Pancreas (tissue), 10 donors: ENCODE measurements around the gene PIK3C3. TPM values are rescaled to one million over a fixed set of nuclear protein-coding genes. Genes with fewer than 3 reads are reported as not detected.

Source experiments
- ATAC-seq, 4 donors: fragments of 200-7000 bp; cut with Tn5 transposase; one replicate each; pipeline versions ENCODE4 v1.8.0 to v1.9.1; 2020; ENCODE audit warnings: mild to moderate bottlenecking in 4 of 4, moderate library complexity in 4 of 4
- DNase-seq, 6 donors: peaks; one replicate each; pipeline ENCODE4 v3.0.0-alpha.2; 2020
- FAIRE-seq: peaks from 2 replicates; lab custom pipeline; 2012; peaks lifted over from hg19 to GRCh38; lab: Jason Lieb, UNC
- H3K27ac ChIP-seq, 4 donors: fragments of 200-600 bp; sonication (generic); 1 replicate in 3 of 4; 2 replicates in 1 of 4; pipeline versions ENCODE4 v1.5.0 to v1.8.0; 2020
- H3K27me3 ChIP-seq, 4 donors: fragments of 200-600 bp; one replicate each; pipeline ENCODE4 v1.8.0; 2021
- H3K36me3 ChIP-seq, 3 donors: fragments of 200-600 bp; sonication (generic) in 1 of 3; one replicate each; pipeline versions ENCODE4 v1.5.0 to v1.8.0; 2020 to 2021
- H3K4me1 ChIP-seq, 3 donors: fragments of 200-600 bp; one replicate each; pipeline ENCODE4 v1.8.0; 2021
- H3K4me3 ChIP-seq, 4 donors: fragments of 200-600 bp; sonication (generic) in 2 of 4; one replicate each; pipeline versions ENCODE4 v1.5.0 to v1.8.0; 2020 to 2021
- H3K9me3 ChIP-seq, 4 donors: fragments of 200-600 bp; one replicate each; pipeline ENCODE4 v1.8.0; 2021
- WGBS, 2 donors: extraction: QIAGEN DNeasy Blood & Tissue Kit; methylation state at CpG; one replicate each; pipeline ENCODE4 v1.1.7; 2013; 5-methylcytosine and 5-hydroxymethylcytosine counted together
- intact Hi-C, 3 donors: fragments of 100-400 bp; cut with DNase I; formaldehyde crosslinking; loops; one replicate each; pipeline versions ENCODE4 v1.11.1 to v1.14.2; 2022
- polyA plus RNA-seq, 2 donors: library from polyadenylated mRNA; stranded (reverse); fragments of 200-250 nt; gene quantifications; one replicate each; pipeline ENCODE4 v1.2.3, GENCODE V29; 2013
- total RNA-seq, 6 donors: library from RNA; stranded (reverse); fragmentation: NEBNext Ultra II Directional in 4 of 6; extraction: Animal tissue kit (Norgen Biotek cat#: 25700) in 4 of 6; gene quantifications; one replicate each; pipeline versions ENCODE4 v1.2.1 to v1.2.4, GENCODE V29; 2021 to 2023
- TF ChIP-seq, protein P1 (sequence below), 4 donors: fragments of 200-600 bp; sonication (generic) in 3 of 4; IDR thresholded peaks; one replicate each; pipeline versions ENCODE4 v1.5.0 to v1.8.0; 2021; ENCODE audit warnings: antibody characterized with exemption in 4 of 4
- donor health status: healthy with polysubstance abuse.
- donor health status: DM: no; HTN: no; CAD: no; lungs with moderate emphysema.
- donor health status: DM: no; HTN: no; CAD: no.
- donor health status: control.
- donor health status: control.
- donor health status: Bipolar disorder and iron deficiency.
- donor health status: DM: yes; HTN: yes; CAD: no.
- donor health status: DM: no; HTN: no; CAD: no.
- donor health status: DM: no; HTN: no; CAD: no.
- donor health status: DM: yes; HTN: yes; CAD: no.

The PIK3C3 gene
- total and polyA plus RNA-seq, 8 donors, result 15.4 to 32.3 (median 19.5) TPM

DNA sequence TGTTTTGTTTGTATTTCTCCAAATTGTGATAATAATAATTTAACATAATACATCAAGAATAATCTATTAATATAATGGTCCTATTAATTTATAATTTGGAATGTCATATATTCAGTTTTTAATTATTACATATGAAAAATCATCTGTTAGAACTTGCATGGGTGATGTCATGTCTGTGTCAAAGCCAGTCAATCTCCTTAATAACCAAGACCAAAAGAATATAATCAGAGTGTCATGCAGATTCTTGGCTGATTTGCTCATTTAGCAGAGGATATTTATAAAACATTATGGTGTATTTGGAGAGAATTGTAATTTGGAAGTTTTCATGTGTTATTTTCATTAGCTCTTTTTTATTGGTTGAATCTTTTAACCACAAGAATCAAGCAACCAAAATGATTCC, 96.4 kb downstream of the PIK3C3 start:
- H3K4me3 ChIP-seq, result no peak overlapping the region
- TF ChIP-seq, protein P1, sequence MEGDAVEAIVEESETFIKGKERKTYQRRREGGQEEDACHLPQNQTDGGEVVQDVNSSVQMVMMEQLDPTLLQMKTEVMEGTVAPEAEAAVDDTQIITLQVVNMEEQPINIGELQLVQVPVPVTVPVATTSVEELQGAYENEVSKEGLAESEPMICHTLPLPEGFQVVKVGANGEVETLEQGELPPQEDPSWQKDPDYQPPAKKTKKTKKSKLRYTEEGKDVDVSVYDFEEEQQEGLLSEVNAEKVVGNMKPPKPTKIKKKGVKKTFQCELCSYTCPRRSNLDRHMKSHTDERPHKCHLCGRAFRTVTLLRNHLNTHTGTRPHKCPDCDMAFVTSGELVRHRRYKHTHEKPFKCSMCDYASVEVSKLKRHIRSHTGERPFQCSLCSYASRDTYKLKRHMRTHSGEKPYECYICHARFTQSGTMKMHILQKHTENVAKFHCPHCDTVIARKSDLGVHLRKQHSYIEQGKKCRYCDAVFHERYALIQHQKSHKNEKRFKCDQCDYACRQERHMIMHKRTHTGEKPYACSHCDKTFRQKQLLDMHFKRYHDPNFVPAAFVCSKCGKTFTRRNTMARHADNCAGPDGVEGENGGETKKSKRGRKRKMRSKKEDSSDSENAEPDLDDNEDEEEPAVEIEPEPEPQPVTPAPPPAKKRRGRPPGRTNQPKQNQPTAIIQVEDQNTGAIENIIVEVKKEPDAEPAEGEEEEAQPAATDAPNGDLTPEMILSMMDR (IDR thresholded peaks at IDR 0.05), result no peak
- ATAC-seq (no peak), DNase-seq (no peak), FAIRE-seq (no peak)
- intact Hi-C loops, result no loop called here
- peaks cover 0 to 3% (median 0%) of the 10 kb centered on the region in 3 donors for H3K36me3 ChIP-seq
- H3K9me3 ChIP-seq, result no peaks in the 10 kb centered on the region
- H3K27ac ChIP-seq, result no peak overlapping the region
- peaks cover 0 to 7% (median 4%) of the 10 kb centered on the region in 3 donors for H3K4me1 ChIP-seq
- H3K27me3 ChIP-seq, result no peaks in the 10 kb centered on the region

DNA sequence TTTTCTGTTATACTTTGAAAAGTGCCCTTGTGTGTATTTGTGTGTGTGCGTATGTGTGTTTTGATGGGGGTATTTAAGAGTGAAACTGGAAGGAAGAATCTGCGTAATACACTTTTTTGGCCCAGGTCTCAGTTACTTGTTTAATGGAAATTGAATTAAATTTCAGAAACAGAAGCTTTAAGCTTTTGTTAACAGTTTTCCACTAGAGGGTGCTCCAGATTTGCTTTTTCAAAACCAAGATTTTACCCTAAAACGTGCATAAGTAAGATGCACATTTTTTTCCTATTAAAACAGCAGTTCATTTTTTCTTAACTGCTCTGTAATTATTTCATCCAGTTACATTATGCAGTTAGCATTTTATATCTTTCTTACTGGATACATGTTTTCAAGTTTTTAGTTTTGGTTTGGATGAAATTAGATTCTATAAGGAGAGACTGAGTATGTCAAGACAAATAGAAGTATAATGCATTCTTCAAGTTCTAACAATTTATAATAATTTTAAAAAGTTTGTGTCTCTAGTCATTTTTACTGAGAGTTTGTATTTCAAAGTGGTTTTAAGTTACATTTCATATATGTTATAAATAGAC, 97.2 kb downstream of the PIK3C3 start:
- H3K4me3 ChIP-seq, result no peak overlapping the region
- TF ChIP-seq, protein P1 (IDR thresholded peaks at IDR 0.05), result no peak
- WGBS, 2 donors, result 56 to 83% methylated on average over 3 of the region's 3 CpGs
- H3K27ac ChIP-seq, result no peak overlapping the region
- peak; percentile 17 for FAIRE-seq
- no peak for DNase-seq
- H3K4me1 ChIP-seq, result peaks cover 0 to 7% (median 4%) of the 10 kb centered on the region in 3 donors
- H3K9me3 ChIP-seq, result no peaks in the 10 kb centered on the region
- H3K27me3 ChIP-seq, result no peaks in the 10 kb centered on the region
- H3K36me3 ChIP-seq, result peaks cover 0 to 3% (median 0%) of the 10 kb centered on the region in 3 donors
- no peak for ATAC-seq
- intact Hi-C loops, result no loop called here

DNA sequence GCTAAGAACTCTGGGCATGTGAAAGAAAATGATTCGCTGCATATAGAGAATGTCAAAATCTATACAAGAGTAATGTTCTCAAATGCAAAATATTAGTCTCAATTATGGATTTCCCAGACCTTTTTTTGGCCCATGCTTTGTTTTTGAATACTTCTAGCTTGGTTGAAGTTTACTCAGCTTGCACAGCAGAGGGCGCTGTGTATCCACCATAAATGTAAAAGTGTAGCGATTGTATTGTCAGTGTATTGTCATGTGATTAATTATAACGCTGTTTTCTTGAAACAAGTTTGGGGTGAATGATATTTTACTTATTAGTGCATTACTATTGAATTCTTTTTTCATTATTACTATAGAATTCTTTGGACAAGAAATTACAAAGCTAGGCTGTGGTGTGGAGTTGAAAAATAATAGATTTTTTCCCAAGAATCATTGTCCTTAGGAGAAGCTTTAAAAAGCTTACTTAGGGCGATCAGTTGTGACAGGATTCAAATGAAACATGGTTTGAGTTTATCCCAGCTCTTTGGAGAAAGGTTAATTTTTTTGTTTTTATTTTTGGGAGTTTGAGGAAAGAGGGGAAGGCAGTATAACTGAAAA, 98.3 kb downstream of the PIK3C3 start:
- WGBS, 2 donors, result 4 to 13% methylated on average over 5 of the region's 5 CpGs
- Histone ChIP-seq H3K27ac (no peak overlapping the region), H3K36me3 (peaks cover 0 to 3% (median 0%) of the 10 kb centered on the region in 3 donors), H3K27me3 (no peaks in the 10 kb centered on the region), H3K4me1 (peaks cover 0 to 7% (median 4%) of the 10 kb centered on the region in 3 donors), H3K4me3 (no peak overlapping the region), H3K9me3 (no peaks in the 10 kb centered on the region)
- DNase-seq (peak in 5 of 6 donors; percentile 31 to 74 (median 40)), ATAC-seq (peak; percentile 64 to 94 (median 88)), FAIRE-seq (peak; percentile 78)
- intact Hi-C loops, result no loop called here
- TF ChIP-seq, protein P1 (IDR thresholded peaks at IDR 0.05), result peak; percentile 29 to 80 (median 66)

DNA sequence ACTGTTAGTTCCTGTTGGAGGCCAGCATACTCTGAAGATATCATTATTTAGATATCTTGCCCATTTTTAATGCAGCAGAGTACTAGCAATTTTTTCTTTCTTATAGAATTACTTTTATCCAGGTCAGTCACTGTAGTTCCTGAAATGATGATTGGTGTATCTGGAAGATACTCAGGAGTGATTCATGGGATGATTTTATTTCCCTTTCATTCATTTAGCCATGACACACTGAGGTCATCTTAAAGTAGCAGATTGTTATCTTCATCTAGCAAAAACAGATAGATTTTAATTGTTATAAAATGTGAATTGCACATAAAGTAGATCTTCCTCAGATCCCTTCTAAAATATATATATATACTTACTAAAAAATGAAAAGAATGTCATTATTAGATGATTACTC, 109.1 kb downstream of the PIK3C3 start:
- FAIRE-seq, result no peak

More for the DNA sequence above, 109.1 kb downstream of the PIK3C3 start:
- DNase-seq (no peak), ATAC-seq (no peak)
- Histone ChIP-seq H3K9me3 (no peaks in the 10 kb centered on the region), H3K27me3 (no peaks in the 10 kb centered on the region), H3K4me3 (no peak overlapping the region), H3K36me3 (peaks cover 0 to 6% (median 6%) of the 10 kb centered on the region in 3 donors), H3K27ac (no peak overlapping the region), H3K4me1 (no peaks in the 10 kb centered on the region)
- intact Hi-C loops, result no loop called here
- TF ChIP-seq, protein P1 (IDR thresholded peaks at IDR 0.05), result no peak
